HEK293T (cell line): ENCODE data around the gene GPBP1.

Experiments
- CTCF ChIA-PET: fragments of 350-600 bp; formaldehyde crosslinking; extraction: SDS; loops from one replicate; lab custom pipeline; 2021; ENCODE audit warnings: antibody characterized with exemption, inconsistent platforms; lab: Yijun Ruan, JAX
- POLR2A ChIA-PET: fragments of 350-600 bp; formaldehyde crosslinking; extraction: SDS; loops from one replicate; lab custom pipeline; 2020; ENCODE audit warnings: antibody characterized with exemption, inconsistent platforms; lab: Yijun Ruan, JAX
- DNase-seq: peaks from one replicate; pipeline ENCODE4 v3.0.0; 2012; ENCODE audit warnings: mixed read lengths; ENCODE audit errors: extremely low spot score
- ARNT ChIP-seq: fragments of 450-650 bp; IDR thresholded peaks from 2 replicates; pipeline ENCODE4 v1.6.1; 2017; ENCODE audit warnings: mild to moderate bottlenecking
- BHLHE40 ChIP-seq: fragments of 450-650 bp; IDR thresholded peaks from 2 replicates; pipeline ENCODE4 v1.6.1; 2016; ENCODE audit warnings: mild to moderate bottlenecking, moderate library complexity, borderline replicate concordance
- CTBP1 ChIP-seq: fragments of 450-650 bp; IDR thresholded peaks from 2 replicates; pipeline ENCODE4 v1.6.1; 2016; ENCODE audit warnings: borderline replicate concordance
- ELF4 ChIP-seq: fragments of 450-650 bp; IDR thresholded peaks from 2 replicates; pipeline ENCODE4 v1.6.1; 2017; ENCODE audit warnings: antibody characterized with exemption
- FOXA1 ChIP-seq: fragments of 450-650 bp; IDR thresholded peaks from 2 replicates; pipeline ENCODE4 v1.6.1; 2016; ENCODE audit warnings: mild to moderate bottlenecking
- FOXK2 ChIP-seq: fragments of 450-650 bp; IDR thresholded peaks from 2 replicates; pipeline ENCODE4 v1.6.1; 2016; ENCODE audit warnings: mild to moderate bottlenecking
- FOXM1 ChIP-seq: fragments of 450-650 bp; IDR thresholded peaks from 2 replicates; pipeline ENCODE4 v1.6.1; 2017; ENCODE audit warnings: mild to moderate bottlenecking, borderline replicate concordance
- HDGF ChIP-seq: fragments of 450-650 bp; IDR thresholded peaks from 2 replicates; pipeline ENCODE4 v1.6.1; 2017; ENCODE audit warnings: antibody characterized with exemption, borderline replicate concordance
- L3MBTL2 ChIP-seq: fragments of 450-650 bp; conservative IDR thresholded peaks from 2 replicates; pipeline ENCODE4 v1.6.1; 2016; ENCODE audit warnings: mild to moderate bottlenecking
- LEF1 ChIP-seq: fragments of 450-650 bp; IDR thresholded peaks from 2 replicates; pipeline ENCODE4 v1.6.1; 2017; ENCODE audit warnings: mild to moderate bottlenecking, borderline replicate concordance
- NFRKB ChIP-seq: fragments of 450-650 bp; IDR thresholded peaks from 2 replicates; pipeline ENCODE4 v1.6.1; 2016; ENCODE audit warnings: mild to moderate bottlenecking, moderate library complexity
- SP1 ChIP-seq: fragments of 450-650 bp; IDR thresholded peaks from 2 replicates; pipeline ENCODE4 v1.6.1; 2017
- SUZ12 ChIP-seq: fragments of 450-650 bp; IDR thresholded peaks from 2 replicates; pipeline ENCODE4 v1.6.1; 2016; ENCODE audit warnings: mild to moderate bottlenecking
- TARDBP ChIP-seq: fragments of 450-650 bp; IDR thresholded peaks from 2 replicates; pipeline ENCODE4 v1.6.1; 2016
- ZNF384 ChIP-seq: fragments of 450-650 bp; IDR thresholded peaks from 2 replicates; pipeline ENCODE4 v1.6.1; 2016
- TF ChIP-seq, protein P1 (sequence below): fragments of 450-650 bp; IDR thresholded peaks from 2 replicates; pipeline ENCODE4 v1.6.1; 2016

GPBP1 gene

DNA sequence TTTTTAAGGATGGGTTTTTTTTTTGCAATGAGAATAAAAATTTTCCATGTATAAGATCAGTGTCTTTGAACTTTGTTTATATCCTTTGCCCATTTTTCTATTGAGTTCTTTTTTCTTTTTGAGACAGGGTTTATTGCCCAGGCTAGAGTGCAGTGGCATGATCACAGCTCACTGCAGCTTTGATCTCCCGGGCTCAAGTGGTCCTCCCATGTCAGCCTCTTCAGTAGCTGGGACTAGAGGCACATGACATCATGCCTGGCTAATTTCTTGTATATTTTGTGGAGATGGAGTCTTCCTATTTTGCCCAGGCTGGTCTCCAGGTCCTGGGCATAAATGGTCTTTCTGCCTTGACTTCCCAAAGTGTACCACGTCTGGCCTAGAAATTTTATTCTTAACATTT lies 21.2 kb downstream of the GPBP1 start:
- DNase-seq, result no peak
- ChIA-PET CTCF (interaction anchor here (0.6 kb wide), 1 partner anchor 24 kb away, joined by 5 read pairs; no protein-coding TSS in a partner anchor), POLR2A (no interaction called here)
- TF ChIP-seq L3MBTL2 (no peak), ZNF384 (no peak), SP1 (no peak), LEF1 (no peak), FOXK2 (no peak), TARDBP (no peak), HDGF (no peak), FOXA1 (no peak), ELF4 (no peak), SUZ12 (no peak), NFRKB (no peak), ARNT (no peak), FOXM1 (no peak), BHLHE40 (no peak), CTBP1 (no peak)
- TF ChIP-seq, protein P1, sequence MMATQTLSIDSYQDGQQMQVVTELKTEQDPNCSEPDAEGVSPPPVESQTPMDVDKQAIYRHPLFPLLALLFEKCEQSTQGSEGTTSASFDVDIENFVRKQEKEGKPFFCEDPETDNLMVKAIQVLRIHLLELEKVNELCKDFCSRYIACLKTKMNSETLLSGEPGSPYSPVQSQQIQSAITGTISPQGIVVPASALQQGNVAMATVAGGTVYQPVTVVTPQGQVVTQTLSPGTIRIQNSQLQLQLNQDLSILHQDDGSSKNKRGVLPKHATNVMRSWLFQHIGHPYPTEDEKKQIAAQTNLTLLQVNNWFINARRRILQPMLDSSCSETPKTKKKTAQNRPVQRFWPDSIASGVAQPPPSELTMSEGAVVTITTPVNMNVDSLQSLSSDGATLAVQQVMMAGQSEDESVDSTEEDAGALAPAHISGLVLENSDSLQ, result no peak

- POLR2A ChIA-PET, result no interaction called here
- CTCF ChIA-PET, result no interaction called here
- TF ChIP-seq NFRKB, result no peak
- TF ChIP-seq ARNT, result no peak
- no peak for TF ChIP-seq ZNF384
- TF ChIP-seq FOXA1, result no peak
- TF ChIP-seq BHLHE40, result no peak
- no peak for TF ChIP-seq TARDBP
- TF ChIP-seq FOXK2, result no peak
- DNase-seq, result no peak
Measured at GRCh38 chr5:57199866-57200265, 26.0 kb downstream of the GPBP1 start.

DNA sequence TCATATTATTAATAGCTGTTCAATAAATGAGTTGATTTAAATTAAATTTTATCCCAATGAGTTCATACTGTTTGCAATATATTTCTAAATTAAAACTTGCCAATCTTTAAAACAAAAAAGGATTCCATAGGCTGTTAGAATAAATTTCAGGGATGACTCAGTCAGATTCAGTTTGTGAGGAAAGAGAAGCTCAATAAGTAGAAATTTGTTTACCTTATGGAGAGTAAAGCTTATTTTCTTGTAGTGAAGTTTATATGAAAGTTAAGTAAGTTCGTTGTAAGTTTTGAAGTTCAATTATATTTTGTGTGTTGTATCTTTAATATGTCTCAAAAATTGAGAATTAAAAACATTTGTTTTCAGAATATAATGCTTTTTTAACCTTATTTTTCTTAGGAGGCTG lies 29.0 kb downstream of the GPBP1 start:
- POLR2A ChIA-PET, result no interaction called here
- CTCF ChIA-PET, result no interaction called here
- DNase-seq, result no peak
- TF ChIP-seq ZNF384 (no peak), NFRKB (no peak), SP1 (no peak)

DNA sequence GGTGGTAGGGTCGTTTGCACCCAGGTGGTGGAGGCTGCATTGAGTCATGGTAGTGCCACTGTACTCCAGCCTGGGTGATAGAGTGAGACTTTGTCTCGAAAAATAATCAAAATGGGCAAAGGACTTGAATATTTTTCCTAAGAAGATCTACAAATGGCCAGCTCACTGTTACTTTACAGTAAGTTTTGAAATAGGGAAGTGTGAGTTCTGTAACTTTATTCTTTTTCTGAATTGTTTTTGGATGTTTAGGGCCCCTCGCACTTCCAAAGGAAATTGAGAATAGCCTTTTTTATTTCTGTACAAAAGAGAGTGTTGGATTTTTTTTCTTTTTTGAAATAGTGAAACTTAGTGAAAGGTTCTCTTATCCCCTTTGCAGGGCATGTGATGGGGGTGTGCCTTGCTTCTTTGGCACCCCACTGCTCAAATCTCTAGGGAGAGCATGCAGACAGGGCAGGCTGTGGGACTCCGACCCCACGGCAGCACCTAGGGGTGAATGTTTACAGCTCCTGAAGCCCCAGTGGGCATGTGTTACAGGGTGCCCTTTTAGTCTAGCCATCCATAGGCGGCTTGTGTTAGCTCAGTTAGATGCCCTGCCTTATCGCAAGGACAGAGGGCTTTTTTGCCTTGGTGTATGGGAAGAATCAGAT lies 33.3 kb downstream of the GPBP1 start:
- no peak for DNase-seq
- TF ChIP-seq L3MBTL2, result no peak
- no peak for TF ChIP-seq FOXM1
- TF ChIP-seq NFRKB, result no peak
- TF ChIP-seq HDGF, result no peak
- no peak for TF ChIP-seq TARDBP
- no peak for TF ChIP-seq CTBP1
- TF ChIP-seq ARNT, result no peak
- TF ChIP-seq ELF4, result no peak
- no peak for TF ChIP-seq BHLHE40
- no peak for TF ChIP-seq SP1
- TF ChIP-seq FOXA1, result no peak
- no peak for TF ChIP-seq ZNF384
- TF ChIP-seq SUZ12, result no peak
- no peak for TF ChIP-seq FOXK2
- ChIA-PET CTCF (no interaction called here), POLR2A (no interaction called here)

- no peak for TF ChIP-seq L3MBTL2
- TF ChIP-seq, protein P1, result no peak
- TF ChIP-seq FOXK2, result no peak
- TF ChIP-seq SUZ12, result no peak
- TF ChIP-seq CTBP1, result no peak
- TF ChIP-seq FOXA1, result no peak
- DNase-seq, result no peak
- ChIA-PET POLR2A (no interaction called here), CTCF (interaction anchor here (0.6 kb wide), 1 partner anchor 83 kb away, joined by 4 read pairs; no protein-coding TSS in a partner anchor)
Measured at GRCh38 chr5:57207681-57208080, 33.8 kb downstream of the GPBP1 start.

GRCh38 chr5:57209316-57210040 lies 35.6 kb downstream of the GPBP1 start:
- ChIA-PET POLR2A (no interaction called here), CTCF (interaction anchor here (0.8 to 1.2 kb wide), 2 partner anchors 10 to 26 kb away, joined by 3 to 4 read pairs; no protein-coding TSS in a partner anchor)
- DNase-seq, result no peak
- no peak for TF ChIP-seq HDGF
- TF ChIP-seq ZNF384, result no peak
- TF ChIP-seq CTBP1, result no peak
- no peak for TF ChIP-seq FOXA1
- TF ChIP-seq FOXK2, result no peak
- no peak for TF ChIP-seq L3MBTL2
- TF ChIP-seq SP1, result no peak
- no peak for TF ChIP-seq SUZ12
- TF ChIP-seq BHLHE40, result no peak
- TF ChIP-seq NFRKB, result no peak
- TF ChIP-seq, protein P1, result no peak
- TF ChIP-seq ELF4, result no peak
- no peak for TF ChIP-seq TARDBP
- no peak for TF ChIP-seq FOXM1
- no peak for TF ChIP-seq LEF1
